ENCODE data around the gene GNG2. TPM values are rescaled to one million over a fixed set of nuclear protein-coding genes. Genes with fewer than 3 reads are reported as not detected.

The GNG2 gene
- total RNA-seq, 1 experiment from 2014 or later: 23.2 TPM

GRCh38 chr14:51951656-51952055, 91.2 kb downstream of the GNG2 start:
- no peaks in the 10 kb centered on the region for H3K36me3 ChIP-seq
- H3K27me3 ChIP-seq (replicated peaks): no peaks in the 10 kb centered on the region
- H3K4me1 ChIP-seq (replicated peaks): no peaks in the 10 kb centered on the region
- H3K27ac ChIP-seq: no peak overlapping the region
- no peak overlapping the region for H3K4me3 ChIP-seq
- H3K9me3 ChIP-seq (replicated peaks): no peaks in the 10 kb centered on the region
- DNase-seq (ENCODE audit: low read depth in 1 of 2, low spot score in 2 of 2): no peak

GRCh38 chr14:51954031-51954430, 93.6 kb downstream of the GNG2 start:
- H3K36me3 ChIP-seq: no peaks in the 10 kb centered on the region
- H3K9me3 ChIP-seq (replicated peaks): no peaks in the 10 kb centered on the region
- peaks cover 18% of the 10 kb centered on the region for H3K4me1 ChIP-seq (replicated peaks)
- no peaks in the 10 kb centered on the region for H3K27me3 ChIP-seq (replicated peaks)
- no peak overlapping the region for H3K27ac ChIP-seq
- no peak overlapping the region for H3K4me3 ChIP-seq
- no peak for DNase-seq (ENCODE audit: low read depth in 1 of 2, low spot score in 2 of 2)

- no peak for DNase-seq (ENCODE audit: low read depth in 1 of 2, low spot score in 2 of 2)
- Histone ChIP-seq H3K4me3 (no peak overlapping the region), H3K36me3 (no peaks in the 10 kb centered on the region), H3K27me3 (replicated peaks) (no peaks in the 10 kb centered on the region), H3K27ac (no peak overlapping the region), H3K9me3 (replicated peaks) (no peaks in the 10 kb centered on the region), H3K4me1 (replicated peaks) (peaks cover 20% of the 10 kb centered on the region)
Observed at GRCh38 chr14:51954657-51955056, 94.2 kb downstream of the GNG2 start.

GRCh38 chr14:51957950-51958349, 97.5 kb downstream of the GNG2 start:
- Histone ChIP-seq H3K4me3 (no peak overlapping the region), H3K27ac (no peak overlapping the region), H3K9me3 (replicated peaks) (no peaks in the 10 kb centered on the region), H3K36me3 (no peaks in the 10 kb centered on the region), H3K27me3 (replicated peaks) (no peaks in the 10 kb centered on the region), H3K4me1 (replicated peaks) (peaks cover 36% of the 10 kb centered on the region)
- peak; percentile 53 to 56 for DNase-seq (ENCODE audit: low read depth in 1 of 2, low spot score in 2 of 2)

- no peaks in the 10 kb centered on the region for H3K9me3 ChIP-seq (replicated peaks)
- H3K4me1 ChIP-seq (replicated peaks): peaks cover 42% of the 10 kb centered on the region
- no peak for DNase-seq (ENCODE audit: low read depth in 1 of 2, low spot score in 2 of 2)
Observed at GRCh38 chr14:51959928-51960327, 99.5 kb downstream of the GNG2 start.

GRCh38 chr14:51960866-51961265, 100.5 kb downstream of the GNG2 start:
- no peak overlapping the region for H3K27ac ChIP-seq
- peaks cover 42% of the 10 kb centered on the region for H3K4me1 ChIP-seq (replicated peaks)
- H3K9me3 ChIP-seq (replicated peaks): no peaks in the 10 kb centered on the region
- H3K4me3 ChIP-seq: no peak overlapping the region
- no peaks in the 10 kb centered on the region for H3K36me3 ChIP-seq
- no peaks in the 10 kb centered on the region for H3K27me3 ChIP-seq (replicated peaks)
- DNase-seq (ENCODE audit: low read depth in 1 of 2, low spot score in 2 of 2): no peak

More at GRCh38 chr14:51959928-51960327, 99.5 kb downstream of the GNG2 start:
- H3K4me3 ChIP-seq: no peak overlapping the region
- no peak overlapping the region for H3K27ac ChIP-seq
- no peaks in the 10 kb centered on the region for H3K36me3 ChIP-seq
- H3K27me3 ChIP-seq (replicated peaks): no peaks in the 10 kb centered on the region

GRCh38 chr14:51962711-51963110, 102.3 kb downstream of the GNG2 start:
- Histone ChIP-seq H3K4me3 (no peak overlapping the region; the same call in 1 of the 2 replicates), H3K27me3 (replicated peaks) (no peaks in the 10 kb centered on the region), H3K36me3 (no peaks in the 10 kb centered on the region), H3K9me3 (replicated peaks) (no peaks in the 10 kb centered on the region), H3K27ac (peak overlapping the region; percentile 26; the same call in 1 of the 2 replicates), H3K4me1 (replicated peaks) (peaks cover 38% of the 10 kb centered on the region)
- peak in 1 of 2 experiments; percentile 14 for DNase-seq (ENCODE audit: low read depth in 1 of 2, low spot score in 2 of 2)

GRCh38 chr14:51963286-51963685, 102.9 kb downstream of the GNG2 start:
- Histone ChIP-seq H3K4me3 (peak overlapping the region; percentile 6), H3K27ac (peak overlapping the region; percentile 26; the same call in 1 of the 2 replicates), H3K9me3 (replicated peaks) (no peaks in the 10 kb centered on the region), H3K27me3 (replicated peaks) (no peaks in the 10 kb centered on the region), H3K36me3 (no peaks in the 10 kb centered on the region), H3K4me1 (replicated peaks) (peaks cover 32% of the 10 kb centered on the region)
- DNase-seq (ENCODE audit: low read depth in 1 of 2, low spot score in 2 of 2): peak in 1 of 2 experiments; percentile 28

- Histone ChIP-seq H3K9me3 (replicated peaks) (no peaks in the 10 kb centered on the region), H3K27me3 (replicated peaks) (no peaks in the 10 kb centered on the region), H3K36me3 (no peaks in the 10 kb centered on the region), H3K4me3 (no peak overlapping the region), H3K27ac (no peak overlapping the region), H3K4me1 (replicated peaks) (peaks cover 10% of the 10 kb centered on the region)
- no peak for DNase-seq (ENCODE audit: low read depth in 1 of 2, low spot score in 2 of 2)
Observed at GRCh38 chr14:51967521-51967920, 107.1 kb downstream of the GNG2 start.

GRCh38 chr14:51969852-51970540, 109.6 kb downstream of the GNG2 start:
- H3K27ac ChIP-seq: no peak overlapping the region
- no peaks in the 10 kb centered on the region for H3K9me3 ChIP-seq (replicated peaks)
- no peaks in the 10 kb centered on the region for H3K27me3 ChIP-seq (replicated peaks)
- no peaks in the 10 kb centered on the region for H3K4me1 ChIP-seq (replicated peaks)
- H3K36me3 ChIP-seq: no peaks in the 10 kb centered on the region
- DNase-seq (ENCODE audit: low read depth in 1 of 2, low spot score in 2 of 2): no peak
- H3K4me3 ChIP-seq: no peak overlapping the region

GRCh38 chr14:51972566-51972965, 112.2 kb downstream of the GNG2 start:
- no peaks in the 10 kb centered on the region for H3K9me3 ChIP-seq (replicated peaks)
- H3K4me1 ChIP-seq (replicated peaks): no peaks in the 10 kb centered on the region
- no peak for DNase-seq (ENCODE audit: low read depth in 1 of 2, low spot score in 2 of 2)
- H3K36me3 ChIP-seq: no peaks in the 10 kb centered on the region
- H3K27me3 ChIP-seq (replicated peaks): no peaks in the 10 kb centered on the region
- no peak overlapping the region for H3K27ac ChIP-seq
- no peak overlapping the region for H3K4me3 ChIP-seq

GRCh38 chr14:51977075-51977474, 116.7 kb downstream of the GNG2 start:
- DNase-seq (ENCODE audit: low read depth in 1 of 2, low spot score in 2 of 2): no peak
- H3K9me3 ChIP-seq (replicated peaks): no peaks in the 10 kb centered on the region
- H3K4me1 ChIP-seq (replicated peaks): no peaks in the 10 kb centered on the region
- H3K36me3 ChIP-seq: no peaks in the 10 kb centered on the region
- H3K27ac ChIP-seq: no peak overlapping the region
- H3K27me3 ChIP-seq (replicated peaks): no peaks in the 10 kb centered on the region
- no peak overlapping the region for H3K4me3 ChIP-seq

- H3K4me3 ChIP-seq: no peak overlapping the region
- H3K36me3 ChIP-seq: no peaks in the 10 kb centered on the region
- H3K27ac ChIP-seq: no peak overlapping the region
- H3K4me1 ChIP-seq (replicated peaks): no peaks in the 10 kb centered on the region
- H3K27me3 ChIP-seq (replicated peaks): no peaks in the 10 kb centered on the region
- DNase-seq (ENCODE audit: low read depth in 1 of 2, low spot score in 2 of 2): no peak
- H3K9me3 ChIP-seq (replicated peaks): no peaks in the 10 kb centered on the region
Observed at GRCh38 chr14:51978681-51979085, 118.3 kb downstream of the GNG2 start.

GRCh38 chr14:51979088-51979709, 118.8 kb downstream of the GNG2 start:
- H3K27me3 ChIP-seq (replicated peaks): no peaks in the 10 kb centered on the region
- H3K36me3 ChIP-seq: no peaks in the 10 kb centered on the region
- no peaks in the 10 kb centered on the region for H3K9me3 ChIP-seq (replicated peaks)
- H3K4me1 ChIP-seq (replicated peaks): no peaks in the 10 kb centered on the region
- DNase-seq (ENCODE audit: low read depth in 1 of 2, low spot score in 2 of 2): peak; percentile 61 to 77
- no peak overlapping the region for H3K27ac ChIP-seq
- no peak overlapping the region for H3K4me3 ChIP-seq
